ENCODE measurements around the gene ECEL1. TPM values are rescaled to one million over a fixed set of nuclear protein-coding genes. Genes with fewer than 3 reads are reported as not detected.

ECEL1 gene
- total RNA-seq, 1 experiment from 2014 or later: 23.3 TPM

DNA sequence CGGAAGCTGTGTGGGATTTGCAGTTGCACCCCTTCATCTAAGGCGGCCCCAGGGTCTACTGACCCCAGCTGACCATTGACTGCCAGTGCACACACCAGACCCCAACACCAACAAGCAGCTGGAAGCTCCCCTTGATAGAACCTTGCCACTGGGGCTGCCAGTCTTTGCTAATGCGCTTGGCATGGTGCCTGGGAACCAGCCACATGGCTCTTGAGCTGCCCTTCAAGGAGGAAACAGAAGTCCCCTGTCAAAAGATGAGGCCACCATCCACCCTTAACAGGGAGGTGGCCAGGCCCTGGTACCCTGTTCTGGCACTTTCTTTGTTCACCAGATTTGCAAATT is 23.1 kb downstream of the ECEL1 start (continued):
- TF ChIP-seq, protein P1, sequence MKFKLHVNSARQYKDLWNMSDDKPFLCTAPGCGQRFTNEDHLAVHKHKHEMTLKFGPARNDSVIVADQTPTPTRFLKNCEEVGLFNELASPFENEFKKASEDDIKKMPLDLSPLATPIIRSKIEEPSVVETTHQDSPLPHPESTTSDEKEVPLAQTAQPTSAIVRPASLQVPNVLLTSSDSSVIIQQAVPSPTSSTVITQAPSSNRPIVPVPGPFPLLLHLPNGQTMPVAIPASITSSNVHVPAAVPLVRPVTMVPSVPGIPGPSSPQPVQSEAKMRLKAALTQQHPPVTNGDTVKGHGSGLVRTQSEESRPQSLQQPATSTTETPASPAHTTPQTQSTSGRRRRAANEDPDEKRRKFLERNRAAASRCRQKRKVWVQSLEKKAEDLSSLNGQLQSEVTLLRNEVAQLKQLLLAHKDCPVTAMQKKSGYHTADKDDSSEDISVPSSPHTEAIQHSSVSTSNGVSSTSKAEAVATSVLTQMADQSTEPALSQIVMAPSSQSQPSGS (CRISPR knock-in tag; IDR thresholded peaks at IDR 0.05; ENCODE audit: borderline replicate concordance, low read depth): no peak
- TF ChIP-seq, protein P2, sequence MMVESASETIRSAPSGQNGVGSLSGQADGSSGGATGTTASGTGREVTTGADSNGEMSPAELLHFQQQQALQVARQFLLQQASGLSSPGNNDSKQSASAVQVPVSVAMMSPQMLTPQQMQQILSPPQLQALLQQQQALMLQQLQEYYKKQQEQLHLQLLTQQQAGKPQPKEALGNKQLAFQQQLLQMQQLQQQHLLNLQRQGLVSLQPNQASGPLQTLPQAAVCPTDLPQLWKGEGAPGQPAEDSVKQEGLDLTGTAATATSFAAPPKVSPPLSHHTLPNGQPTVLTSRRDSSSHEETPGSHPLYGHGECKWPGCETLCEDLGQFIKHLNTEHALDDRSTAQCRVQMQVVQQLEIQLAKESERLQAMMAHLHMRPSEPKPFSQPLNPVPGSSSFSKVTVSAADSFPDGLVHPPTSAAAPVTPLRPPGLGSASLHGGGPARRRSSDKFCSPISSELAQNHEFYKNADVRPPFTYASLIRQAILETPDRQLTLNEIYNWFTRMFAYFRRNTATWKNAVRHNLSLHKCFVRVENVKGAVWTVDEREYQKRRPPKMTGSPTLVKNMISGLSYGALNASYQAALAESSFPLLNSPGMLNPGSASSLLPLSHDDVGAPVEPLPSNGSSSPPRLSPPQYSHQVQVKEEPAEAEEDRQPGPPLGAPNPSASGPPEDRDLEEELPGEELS (CRISPR knock-in tag; IDR thresholded peaks at IDR 0.05): no peak
- no peak for TF ChIP-seq CREB1 (CRISPR knock-in tag; IDR thresholded peaks at IDR 0.05)
- TF ChIP-seq, protein P3, sequence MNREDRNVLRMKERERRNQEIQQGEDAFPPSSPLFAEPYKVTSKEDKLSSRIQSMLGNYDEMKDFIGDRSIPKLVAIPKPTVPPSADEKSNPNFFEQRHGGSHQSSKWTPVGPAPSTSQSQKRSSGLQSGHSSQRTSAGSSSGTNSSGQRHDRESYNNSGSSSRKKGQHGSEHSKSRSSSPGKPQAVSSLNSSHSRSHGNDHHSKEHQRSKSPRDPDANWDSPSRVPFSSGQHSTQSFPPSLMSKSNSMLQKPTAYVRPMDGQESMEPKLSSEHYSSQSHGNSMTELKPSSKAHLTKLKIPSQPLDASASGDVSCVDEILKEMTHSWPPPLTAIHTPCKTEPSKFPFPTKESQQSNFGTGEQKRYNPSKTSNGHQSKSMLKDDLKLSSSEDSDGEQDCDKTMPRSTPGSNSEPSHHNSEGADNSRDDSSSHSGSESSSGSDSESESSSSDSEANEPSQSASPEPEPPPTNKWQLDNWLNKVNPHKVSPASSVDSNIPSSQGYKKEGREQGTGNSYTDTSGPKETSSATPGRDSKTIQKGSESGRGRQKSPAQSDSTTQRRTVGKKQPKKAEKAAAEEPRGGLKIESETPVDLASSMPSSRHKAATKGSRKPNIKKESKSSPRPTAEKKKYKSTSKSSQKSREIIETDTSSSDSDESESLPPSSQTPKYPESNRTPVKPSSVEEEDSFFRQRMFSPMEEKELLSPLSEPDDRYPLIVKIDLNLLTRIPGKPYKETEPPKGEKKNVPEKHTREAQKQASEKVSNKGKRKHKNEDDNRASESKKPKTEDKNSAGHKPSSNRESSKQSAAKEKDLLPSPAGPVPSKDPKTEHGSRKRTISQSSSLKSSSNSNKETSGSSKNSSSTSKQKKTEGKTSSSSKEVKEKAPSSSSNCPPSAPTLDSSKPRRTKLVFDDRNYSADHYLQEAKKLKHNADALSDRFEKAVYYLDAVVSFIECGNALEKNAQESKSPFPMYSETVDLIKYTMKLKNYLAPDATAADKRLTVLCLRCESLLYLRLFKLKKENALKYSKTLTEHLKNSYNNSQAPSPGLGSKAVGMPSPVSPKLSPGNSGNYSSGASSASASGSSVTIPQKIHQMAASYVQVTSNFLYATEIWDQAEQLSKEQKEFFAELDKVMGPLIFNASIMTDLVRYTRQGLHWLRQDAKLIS (CRISPR knock-in tag; IDR thresholded peaks at IDR 0.05; ENCODE audit: borderline replicate concordance): no peak
- TF ChIP-seq, protein P4, sequence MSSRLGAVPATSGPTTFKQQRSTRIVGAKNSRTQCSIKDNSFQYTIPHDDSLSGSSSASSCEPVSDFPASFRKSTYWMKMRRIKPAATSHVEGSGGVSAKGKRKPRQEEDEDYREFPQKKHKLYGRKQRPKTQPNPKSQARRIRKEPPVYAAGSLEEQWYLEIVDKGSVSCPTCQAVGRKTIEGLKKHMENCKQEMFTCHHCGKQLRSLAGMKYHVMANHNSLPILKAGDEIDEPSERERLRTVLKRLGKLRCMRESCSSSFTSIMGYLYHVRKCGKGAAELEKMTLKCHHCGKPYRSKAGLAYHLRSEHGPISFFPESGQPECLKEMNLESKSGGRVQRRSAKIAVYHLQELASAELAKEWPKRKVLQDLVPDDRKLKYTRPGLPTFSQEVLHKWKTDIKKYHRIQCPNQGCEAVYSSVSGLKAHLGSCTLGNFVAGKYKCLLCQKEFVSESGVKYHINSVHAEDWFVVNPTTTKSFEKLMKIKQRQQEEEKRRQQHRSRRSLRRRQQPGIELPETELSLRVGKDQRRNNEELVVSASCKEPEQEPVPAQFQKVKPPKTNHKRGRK (CRISPR knock-in tag; IDR thresholded peaks at IDR 0.05; ENCODE audit: borderline replicate concordance): no peak
- TF ChIP-seq, protein P5, sequence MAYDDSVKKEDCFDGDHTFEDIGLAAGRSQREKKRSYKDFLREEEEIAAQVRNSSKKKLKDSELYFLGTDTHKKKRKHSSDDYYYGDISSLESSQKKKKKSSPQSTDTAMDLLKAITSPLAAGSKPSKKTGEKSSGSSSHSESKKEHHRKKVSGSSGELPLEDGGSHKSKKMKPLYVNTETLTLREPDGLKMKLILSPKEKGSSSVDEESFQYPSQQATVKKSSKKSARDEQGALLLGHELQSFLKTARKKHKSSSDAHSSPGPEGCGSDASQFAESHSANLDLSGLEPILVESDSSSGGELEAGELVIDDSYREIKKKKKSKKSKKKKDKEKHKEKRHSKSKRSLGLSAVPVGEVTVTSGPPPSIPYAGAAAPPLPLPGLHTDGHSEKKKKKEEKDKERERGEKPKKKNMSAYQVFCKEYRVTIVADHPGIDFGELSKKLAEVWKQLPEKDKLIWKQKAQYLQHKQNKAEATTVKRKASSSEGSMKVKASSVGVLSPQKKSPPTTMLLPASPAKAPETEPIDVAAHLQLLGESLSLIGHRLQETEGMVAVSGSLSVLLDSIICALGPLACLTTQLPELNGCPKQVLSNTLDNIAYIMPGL (CRISPR knock-in tag; IDR thresholded peaks at IDR 0.05): no peak
- no peak for TF ChIP-seq ZNF317 (CRISPR knock-in tag; IDR thresholded peaks at IDR 0.05; ENCODE audit: borderline replicate concordance, low read depth)
- TF ChIP-seq RORB (CRISPR knock-in tag; IDR thresholded peaks at IDR 0.05): no peak
- TF ChIP-seq CBFB (CRISPR knock-in tag; IDR thresholded peaks at IDR 0.05; ENCODE audit: low read depth): no peak
- TF ChIP-seq, protein P6, sequence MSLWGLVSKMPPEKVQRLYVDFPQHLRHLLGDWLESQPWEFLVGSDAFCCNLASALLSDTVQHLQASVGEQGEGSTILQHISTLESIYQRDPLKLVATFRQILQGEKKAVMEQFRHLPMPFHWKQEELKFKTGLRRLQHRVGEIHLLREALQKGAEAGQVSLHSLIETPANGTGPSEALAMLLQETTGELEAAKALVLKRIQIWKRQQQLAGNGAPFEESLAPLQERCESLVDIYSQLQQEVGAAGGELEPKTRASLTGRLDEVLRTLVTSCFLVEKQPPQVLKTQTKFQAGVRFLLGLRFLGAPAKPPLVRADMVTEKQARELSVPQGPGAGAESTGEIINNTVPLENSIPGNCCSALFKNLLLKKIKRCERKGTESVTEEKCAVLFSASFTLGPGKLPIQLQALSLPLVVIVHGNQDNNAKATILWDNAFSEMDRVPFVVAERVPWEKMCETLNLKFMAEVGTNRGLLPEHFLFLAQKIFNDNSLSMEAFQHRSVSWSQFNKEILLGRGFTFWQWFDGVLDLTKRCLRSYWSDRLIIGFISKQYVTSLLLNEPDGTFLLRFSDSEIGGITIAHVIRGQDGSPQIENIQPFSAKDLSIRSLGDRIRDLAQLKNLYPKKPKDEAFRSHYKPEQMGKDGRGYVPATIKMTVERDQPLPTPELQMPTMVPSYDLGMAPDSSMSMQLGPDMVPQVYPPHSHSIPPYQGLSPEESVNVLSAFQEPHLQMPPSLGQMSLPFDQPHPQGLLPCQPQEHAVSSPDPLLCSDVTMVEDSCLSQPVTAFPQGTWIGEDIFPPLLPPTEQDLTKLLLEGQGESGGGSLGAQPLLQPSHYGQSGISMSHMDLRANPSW (CRISPR knock-in tag; conservative IDR thresholded peaks at IDR 0.05; ENCODE audit: low read depth): no peak
